Liver (tissue), 9 donors: Measurements from ENCODE around the gene PDE1C. TPM values are rescaled to one million over a fixed set of nuclear protein-coding genes. Genes with fewer than 3 reads are reported as not detected.

ENCODE experiments used
- DNase-seq: peaks from one replicate; pipeline ENCODE4 v3.0.0-alpha.2; 2017; ENCODE audit warnings: low spot score
- H3K27ac ChIP-seq, 2 donors: one replicate each; pipeline ENCODE4 v1.7.0; 2013; ENCODE audit warnings: inconsistent platforms in 2 of 2, low read length in 2 of 2, control low read depth in 1 of 2, low read depth in 1 of 2, mild to moderate bottlenecking in 1 of 2
- H3K27me3 ChIP-seq, 4 donors: one replicate each; pipeline versions ENCODE4 v1.6.1 to v1.7.0; 2013; ENCODE audit warnings: low read length in 3 of 4, inconsistent platforms in 1 of 4, mild to moderate bottlenecking in 1 of 4, moderate library complexity in 1 of 4; ENCODE audit not compliant: control insufficient read depth in 4 of 4, insufficient read depth in 4 of 4
- H3K36me3 ChIP-seq, 4 donors: one replicate each; pipeline versions ENCODE4 v1.6.1 to v1.7.0; 2013; ENCODE audit warnings: low read length in 3 of 4, mild to moderate bottlenecking in 3 of 4, low read depth in 1 of 4, moderate library complexity in 1 of 4; ENCODE audit not compliant: control insufficient read depth in 4 of 4, insufficient read depth in 3 of 4
- H3K4me1 ChIP-seq, 4 donors: one replicate each; pipeline versions ENCODE4 v1.6.1 to v1.7.0; 2013; ENCODE audit warnings: low read length in 3 of 4, mild to moderate bottlenecking in 3 of 4, moderate library complexity in 1 of 4; ENCODE audit not compliant: control insufficient read depth in 4 of 4, insufficient read depth in 4 of 4
- H3K4me3 ChIP-seq, 3 donors: one replicate each; pipeline versions ENCODE4 v1.6.1 to v1.7.0; 2013; ENCODE audit warnings: low read length in 3 of 3, control low read depth in 1 of 3, low read depth in 1 of 3, mild to moderate bottlenecking in 1 of 3
- H3K9ac ChIP-seq, 2 donors: one replicate each; pipeline ENCODE4 v1.7.0; 2013; ENCODE audit warnings: low read length in 2 of 2, mild to moderate bottlenecking in 2 of 2, moderate library complexity in 2 of 2, control low read depth in 1 of 2, low read depth in 1 of 2
- H3K9me3 ChIP-seq, 4 donors: one replicate each; pipeline versions ENCODE4 v1.6.1 to v1.7.0; 2013; ENCODE audit warnings: low read length in 3 of 4; ENCODE audit not compliant: control insufficient read depth in 4 of 4
- CTCF ChIP-seq: fragments of 150-350 bp; IDR thresholded peaks from 2 replicates; pipeline ENCODE4 v1.5.1; 2017; ENCODE audit warnings: improper control_type of control experiment, low read depth, low read length; ENCODE audit not compliant: missing input control
- FOXA1 ChIP-seq: IDR thresholded peaks from 2 replicates; pipeline ENCODE4 v1.6.1; 2016; ENCODE audit warnings: antibody characterized with exemption
- FOXA2 ChIP-seq: IDR thresholded peaks from 2 replicates; pipeline ENCODE4 v1.6.1; 2016; ENCODE audit warnings: antibody characterized with exemption
- GABPA ChIP-seq, 2 donors: IDR thresholded peaks in 1 of 2; conservative IDR thresholded peaks in 1 of 2; 2 replicates each; pipeline ENCODE4 v1.6.1; 2016; ENCODE audit warnings: antibody characterized with exemption in 2 of 2, mild to moderate bottlenecking in 1 of 2, moderate library complexity in 1 of 2
- HNF4G ChIP-seq: IDR thresholded peaks from 2 replicates; pipeline ENCODE4 v1.6.1; 2016; ENCODE audit warnings: antibody characterized with exemption
- JUND ChIP-seq, 2 donors: IDR thresholded peaks; 2 replicates each; pipeline ENCODE4 v1.6.1; 2016; ENCODE audit warnings: antibody characterized with exemption in 2 of 2
- NR2F2 ChIP-seq: IDR thresholded peaks from 2 replicates; pipeline ENCODE4 v1.6.1; 2016; ENCODE audit warnings: antibody characterized with exemption
- REST ChIP-seq: IDR thresholded peaks from 2 replicates; pipeline ENCODE4 v1.6.1; 2016; ENCODE audit warnings: antibody characterized with exemption, mild to moderate bottlenecking
- RXRA ChIP-seq, 2 donors: IDR thresholded peaks; 2 replicates each; pipeline ENCODE4 v1.6.1; 2017 to 2018; ENCODE audit warnings: antibody characterized with exemption in 2 of 2, mild to moderate bottlenecking in 1 of 2
- SP1 ChIP-seq: IDR thresholded peaks from 2 replicates; pipeline ENCODE4 v1.6.1; 2018; ENCODE audit warnings: antibody characterized with exemption, mild to moderate bottlenecking
- TAF1 ChIP-seq: conservative IDR thresholded peaks from 2 replicates; pipeline ENCODE4 v1.6.1; 2016; ENCODE audit warnings: antibody characterized with exemption, mild to moderate bottlenecking
- YY1 ChIP-seq: IDR thresholded peaks from 2 replicates; pipeline ENCODE4 v1.6.1; 2016; ENCODE audit warnings: antibody characterized with exemption, mild to moderate bottlenecking
- WGBS: extraction: QIAGEN DNeasy Blood & Tissue Kit; methylation state at CpG from one replicate; pipeline ENCODE4 v1.1.7; 2013; 5-methylcytosine and 5-hydroxymethylcytosine counted together
- polyA plus RNA-seq, 2 donors: library from polyadenylated mRNA; stranded (reverse) in 1 of 2; unstranded in 1 of 2; fragments of 200-250 nt in 1 of 2; fragments of >200 nt in 1 of 2; fragmentation: Nextera tagmentation in 1 of 2; extraction: Ambion mirVana in 1 of 2; gene quantifications; one replicate each; pipeline versions ENCODE4 v1.2.1 to v1.2.3, GENCODE V29; 2013 to 2015
- total RNA-seq, 2 donors: library from RNA; depleted of rRNA; stranded (reverse); fragments of >200 nt; gene quantifications; one replicate each; pipeline ENCODE4 v1.2.3, GENCODE V29; 2014
- TF ChIP-seq, protein P1 (sequence below): IDR thresholded peaks from 2 replicates; pipeline ENCODE4 v1.6.1; 2016; ENCODE audit warnings: antibody characterized with exemption
- donor health status: healthy.
- donor health status: healthy.
- donor health status: healthy.
- donor health status: healthy.
- donor health status: healthy.

The PDE1C gene
- total and polyA plus RNA-seq, 4 donors, result 0.05 to 0.92 (median 0.47) TPM; not detected in 1

GRCh38 chr7:32056767-32057166 is 13.4 kb downstream of the PDE1C start:
- WGBS, result 39% methylated on average over 1 of the region's 1 CpG
- H3K27ac ChIP-seq, result no peak overlapping the region

DNA sequence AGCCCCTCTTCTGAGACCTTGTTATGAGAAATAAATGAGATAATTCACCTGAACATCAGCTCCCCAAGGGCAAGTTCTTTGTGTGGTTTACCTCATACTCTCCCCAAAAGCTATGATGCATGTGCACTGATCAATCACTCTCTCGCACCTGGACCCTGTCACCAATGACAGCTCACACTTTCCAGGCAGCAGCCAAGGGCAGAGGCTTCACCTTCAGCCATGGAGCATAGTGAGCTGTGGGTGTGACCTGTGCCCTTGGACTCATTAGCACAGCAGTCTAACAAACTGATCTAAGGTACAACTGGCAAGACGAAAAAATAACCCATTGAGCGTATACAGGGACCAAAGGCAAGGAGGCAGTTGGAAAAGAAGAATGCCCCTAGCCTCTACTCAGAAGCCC is 17.0 kb downstream of the PDE1C start:
- Histone ChIP-seq H3K4me3 (no peak overlapping the region), H3K9me3 (no peaks in the 10 kb centered on the region), H3K27me3 (peaks cover 0 to 6% (median 2%) of the 10 kb centered on the region in 4 donors), H3K27ac (no peak overlapping the region), H3K36me3 (no peaks in the 10 kb centered on the region), H3K4me1 (no peaks in the 10 kb centered on the region), H3K9ac (no peak overlapping the region)
- WGBS, result 83% methylated on average over 3 of the region's 3 CpGs
- DNase-seq, result no peak
- TF ChIP-seq CTCF (no peak), FOXA2 (no peak), FOXA1 (no peak), YY1 (no peak), RXRA (IDR thresholded peaks at IDR 0.05) (no peak), SP1 (no peak)
- TF ChIP-seq, protein P1, sequence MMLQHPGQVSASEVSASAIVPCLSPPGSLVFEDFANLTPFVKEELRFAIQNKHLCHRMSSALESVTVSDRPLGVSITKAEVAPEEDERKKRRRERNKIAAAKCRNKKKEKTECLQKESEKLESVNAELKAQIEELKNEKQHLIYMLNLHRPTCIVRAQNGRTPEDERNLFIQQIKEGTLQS, result no peak

More at GRCh38 chr7:32056767-32057166, 13.4 kb downstream of the PDE1C start:
- no peak overlapping the region for H3K9ac ChIP-seq
- H3K36me3 ChIP-seq, result no peaks in the 10 kb centered on the region
- H3K27me3 ChIP-seq, result peaks cover 0 to 6% (median under 1%) of the 10 kb centered on the region in 4 donors
- DNase-seq, result no peak
- no peaks in the 10 kb centered on the region for H3K4me1 ChIP-seq
- H3K4me3 ChIP-seq, result no peak overlapping the region
- H3K9me3 ChIP-seq, result no peaks in the 10 kb centered on the region
- no peak for TF ChIP-seq SP1
- TF ChIP-seq REST, result no peak
- TF ChIP-seq FOXA1, result no peak
- no peak for TF ChIP-seq HNF4G

DNA sequence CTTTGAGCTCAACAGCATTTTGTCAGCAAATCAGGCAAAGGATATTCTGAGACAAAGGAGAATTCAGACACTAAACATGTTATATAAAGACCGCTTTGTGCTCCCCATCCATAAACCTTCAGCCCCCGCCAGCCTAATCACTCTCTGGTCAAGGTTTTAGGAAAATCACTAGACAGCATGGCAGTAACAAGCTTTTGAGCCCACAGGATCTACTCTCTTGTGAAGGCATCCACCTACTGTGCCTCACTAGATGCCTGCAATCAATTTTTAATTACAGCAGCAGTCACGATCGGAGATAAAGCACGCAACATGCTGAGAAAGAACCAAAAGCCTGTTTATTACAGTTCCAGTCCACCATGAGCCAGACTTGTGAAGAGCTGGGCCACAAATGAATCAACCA is 19.1 kb downstream of the PDE1C start:
- DNase-seq, result no peak
- Histone ChIP-seq H3K9me3 (no peaks in the 10 kb centered on the region), H3K36me3 (no peaks in the 10 kb centered on the region), H3K9ac (no peak overlapping the region), H3K4me3 (no peak overlapping the region), H3K27ac (no peak overlapping the region), H3K4me1 (no peaks in the 10 kb centered on the region), H3K27me3 (peaks cover 0 to 3% (median 1%) of the 10 kb centered on the region in 4 donors)
- WGBS, result 82% methylated on average over 5 of the region's 5 CpGs
- TF ChIP-seq JUND (IDR thresholded peaks at IDR 0.05), result no peak
- no peak for TF ChIP-seq REST
- no peak for TF ChIP-seq GABPA (IDR thresholded peaks at IDR 0.05 in 1 of 2, conservative IDR thresholded peaks at IDR 0.05 in 1 of 2)
- TF ChIP-seq NR2F2, result no peak
- no peak for TF ChIP-seq TAF1
- TF ChIP-seq HNF4G, result no peak
- TF ChIP-seq FOXA1, result no peak
- no peak for TF ChIP-seq FOXA2
- no peak for TF ChIP-seq RXRA (IDR thresholded peaks at IDR 0.05)
